ENCODE measurements around the gene EXOC7.
A peak's percentile ranks its signal among the peaks of the same experiment; 100 is the strongest.

The EXOC7 gene, protein sequence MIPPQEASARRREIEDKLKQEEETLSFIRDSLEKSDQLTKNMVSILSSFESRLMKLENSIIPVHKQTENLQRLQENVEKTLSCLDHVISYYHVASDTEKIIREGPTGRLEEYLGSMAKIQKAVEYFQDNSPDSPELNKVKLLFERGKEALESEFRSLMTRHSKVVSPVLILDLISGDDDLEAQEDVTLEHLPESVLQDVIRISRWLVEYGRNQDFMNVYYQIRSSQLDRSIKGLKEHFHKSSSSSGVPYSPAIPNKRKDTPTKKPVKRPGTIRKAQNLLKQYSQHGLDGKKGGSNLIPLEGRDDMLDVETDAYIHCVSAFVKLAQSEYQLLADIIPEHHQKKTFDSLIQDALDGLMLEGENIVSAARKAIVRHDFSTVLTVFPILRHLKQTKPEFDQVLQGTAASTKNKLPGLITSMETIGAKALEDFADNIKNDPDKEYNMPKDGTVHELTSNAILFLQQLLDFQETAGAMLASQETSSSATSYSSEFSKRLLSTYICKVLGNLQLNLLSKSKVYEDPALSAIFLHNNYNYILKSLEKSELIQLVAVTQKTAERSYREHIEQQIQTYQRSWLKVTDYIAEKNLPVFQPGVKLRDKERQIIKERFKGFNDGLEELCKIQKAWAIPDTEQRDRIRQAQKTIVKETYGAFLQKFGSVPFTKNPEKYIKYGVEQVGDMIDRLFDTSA

DNA sequence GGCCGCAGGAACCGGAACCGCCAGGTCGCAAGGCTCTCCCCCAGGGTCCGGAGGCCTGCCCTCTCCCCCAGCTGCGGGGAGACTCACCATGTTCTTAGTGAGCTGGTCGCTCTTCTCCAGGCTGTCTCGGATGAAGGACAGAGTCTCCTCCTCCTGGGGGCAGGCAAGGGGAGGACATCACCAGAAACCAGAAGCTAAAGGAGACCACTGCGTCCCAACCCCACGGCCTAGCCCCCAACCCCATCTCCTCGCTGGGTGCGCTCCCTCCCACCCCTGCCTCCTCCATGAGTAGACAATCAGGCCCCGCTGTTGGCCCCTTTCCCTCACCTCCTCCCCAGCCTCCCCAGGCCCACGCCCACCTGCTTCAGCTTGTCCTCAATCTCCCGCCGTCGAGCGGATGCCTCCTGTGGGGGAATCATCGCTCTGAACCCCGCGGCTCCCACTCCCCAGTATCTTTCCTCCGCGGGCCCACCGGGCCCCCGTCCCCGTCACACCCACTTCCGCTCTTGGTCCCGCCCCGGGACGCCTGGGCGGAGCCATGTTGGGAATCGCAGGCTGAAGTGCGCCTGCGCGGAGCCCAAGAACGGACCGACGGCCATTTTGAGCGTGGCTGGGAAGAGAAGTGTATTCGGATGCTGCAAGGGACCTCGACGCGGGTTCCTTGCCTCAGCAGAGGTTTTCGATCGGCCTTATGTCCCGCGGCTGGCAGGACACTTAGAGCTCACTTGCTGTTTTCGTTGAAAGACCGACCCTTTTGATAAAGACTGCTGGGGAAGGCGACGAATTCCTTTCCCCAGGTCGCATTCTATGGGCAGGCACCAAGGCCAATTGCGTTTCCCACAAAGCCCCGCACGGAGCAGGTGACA, at the start of gene EXOC7:
Gene EXOC7, minus strand, starts transcription at position 514 of the 866 bp plus-strand sequence. Its CDS starts 95 bp downstream, at position 419.
- H3K27me3 ChIP-seq (ENCODE audit: insufficient read depth, low read length) = no peaks in the 10 kb centered on the region
- H3K27ac ChIP-seq (ENCODE audit: low read depth, low read length) = no peak within 1 kb of the TSS; the same call in 1 of the 2 replicates
- peak within 1 kb of the TSS; percentile 94 for H2AFZ ChIP-seq (ENCODE audit: low read length, unreplicated experiment)
- H3K4me1 ChIP-seq (ENCODE audit: control insufficient read depth, insufficient read depth, low read length, unreplicated experiment) = no peaks in the 10 kb centered on the region
- H3K36me3 ChIP-seq (ENCODE audit: insufficient read depth, low read length) = peaks cover 11% of the 10 kb centered on the region; the same call in 1 of the 2 replicates
- H3K4me3 ChIP-seq (ENCODE audit: low read depth, low read length) = peak within 1 kb of the TSS; percentile 92
- peaks cover 17% of the 10 kb centered on the region for H3K79me2 ChIP-seq (ENCODE audit: control insufficient read depth, insufficient read depth, low read length, unreplicated experiment)

DNA sequence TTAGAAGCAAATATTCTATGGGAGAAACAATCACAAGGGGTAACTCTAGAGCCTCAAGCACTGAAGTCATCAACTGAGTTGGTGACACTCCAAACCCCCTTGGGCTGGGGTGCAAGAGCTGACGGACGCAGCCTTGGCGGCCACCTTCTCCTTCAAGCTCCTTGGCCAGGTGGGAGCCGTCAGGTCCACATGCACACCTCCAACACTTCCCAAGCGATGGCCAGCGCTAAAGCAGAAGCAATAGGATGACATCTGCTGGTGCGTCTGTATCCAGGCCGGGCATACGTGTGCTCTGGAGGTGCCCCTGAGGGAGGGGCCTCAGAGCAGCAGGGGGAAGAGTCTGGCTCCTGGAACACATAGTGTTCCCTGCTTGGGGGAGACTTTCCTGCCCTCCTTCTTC, 49.6 kb upstream of the EXOC7 start:
- Histone ChIP-seq H3K36me3 (ENCODE audit: insufficient read depth, low read length) (no peaks in the 10 kb centered on the region), H2AFZ (ENCODE audit: low read length, unreplicated experiment) (no peak overlapping the region)

DNA sequence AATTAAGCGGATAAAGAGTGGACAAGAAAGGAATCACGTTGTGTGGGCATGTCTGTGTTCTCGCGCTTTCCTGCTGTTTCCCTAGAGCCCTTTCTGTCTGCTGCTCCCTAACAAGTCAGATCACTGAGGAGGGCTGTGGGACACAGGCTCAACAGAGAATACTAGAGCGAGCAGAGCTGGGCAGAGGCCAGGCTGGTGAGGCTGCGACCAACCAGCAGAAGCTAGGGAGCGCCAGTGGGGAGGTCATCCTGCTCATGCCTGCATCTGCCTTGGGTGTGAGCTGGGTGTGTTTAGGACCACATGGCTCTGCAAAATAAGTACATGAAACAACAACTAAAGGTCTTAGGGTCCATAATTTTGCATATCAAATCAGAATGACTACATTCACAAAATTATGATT, 49.0 kb upstream of the EXOC7 start:
- Histone ChIP-seq H3K4me3 (ENCODE audit: low read depth, low read length) (no peak overlapping the region), H3K4me1 (ENCODE audit: control insufficient read depth, insufficient read depth, low read length, unreplicated experiment) (no peaks in the 10 kb centered on the region), H3K79me2 (ENCODE audit: control insufficient read depth, insufficient read depth, low read length, unreplicated experiment) (no peaks in the 10 kb centered on the region), H2AFZ (ENCODE audit: low read length, unreplicated experiment) (no peak overlapping the region), H3K36me3 (ENCODE audit: insufficient read depth, low read length) (no peaks in the 10 kb centered on the region), H3K27ac (ENCODE audit: low read depth, low read length) (no peak overlapping the region), H3K27me3 (ENCODE audit: insufficient read depth, low read length) (no peaks in the 10 kb centered on the region; the same call in 1 of the 2 replicates)

More for the DNA sequence above, 49.6 kb upstream of the EXOC7 start:
- no peak overlapping the region for H3K27ac ChIP-seq (ENCODE audit: low read depth, low read length)
- no peak overlapping the region for H3K4me3 ChIP-seq (ENCODE audit: low read depth, low read length)
- no peaks in the 10 kb centered on the region for H3K79me2 ChIP-seq (ENCODE audit: control insufficient read depth, insufficient read depth, low read length, unreplicated experiment)
- no peaks in the 10 kb centered on the region for H3K4me1 ChIP-seq (ENCODE audit: control insufficient read depth, insufficient read depth, low read length, unreplicated experiment)
- no peaks in the 10 kb centered on the region; the same call in 1 of the 2 replicates for H3K27me3 ChIP-seq (ENCODE audit: insufficient read depth, low read length)

DNA sequence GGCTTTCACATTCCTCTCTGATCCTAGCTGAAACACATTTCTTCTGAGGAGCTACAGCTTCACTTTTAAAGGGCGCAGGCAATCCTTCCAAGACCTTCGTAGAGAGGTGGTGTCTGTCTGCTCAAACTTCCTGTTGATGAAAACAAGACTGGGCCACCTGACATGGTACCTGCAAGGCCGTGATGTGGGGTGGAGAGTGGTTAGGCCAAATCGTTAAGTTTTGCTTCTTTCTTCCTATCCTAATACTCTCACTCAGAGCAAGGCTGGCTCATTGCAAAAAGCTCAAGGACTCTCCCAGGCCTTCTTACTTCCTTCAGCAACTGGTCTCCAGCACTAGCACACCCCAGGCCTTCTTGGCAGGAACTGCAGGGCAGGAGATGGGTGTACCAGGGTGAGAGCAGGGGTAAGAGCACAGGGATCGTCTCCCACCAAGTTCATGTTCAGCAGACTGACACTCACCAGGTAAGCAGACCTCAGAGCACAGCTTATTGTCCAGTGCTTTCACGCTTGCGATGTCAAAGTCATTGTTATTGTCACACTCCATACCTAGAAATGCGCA, 48.4 kb upstream of the EXOC7 start:
- no peak overlapping the region for H3K27ac ChIP-seq (ENCODE audit: low read depth, low read length)
- no peaks in the 10 kb centered on the region for H3K79me2 ChIP-seq (ENCODE audit: control insufficient read depth, insufficient read depth, low read length, unreplicated experiment)
- no peaks in the 10 kb centered on the region for H3K4me1 ChIP-seq (ENCODE audit: control insufficient read depth, insufficient read depth, low read length, unreplicated experiment)
- H2AFZ ChIP-seq (ENCODE audit: low read length, unreplicated experiment) = no peak overlapping the region
- no peaks in the 10 kb centered on the region for H3K36me3 ChIP-seq (ENCODE audit: insufficient read depth, low read length)
- no peaks in the 10 kb centered on the region; the same call in 1 of the 2 replicates for H3K27me3 ChIP-seq (ENCODE audit: insufficient read depth, low read length)
- no peak overlapping the region for H3K4me3 ChIP-seq (ENCODE audit: low read depth, low read length)

DNA sequence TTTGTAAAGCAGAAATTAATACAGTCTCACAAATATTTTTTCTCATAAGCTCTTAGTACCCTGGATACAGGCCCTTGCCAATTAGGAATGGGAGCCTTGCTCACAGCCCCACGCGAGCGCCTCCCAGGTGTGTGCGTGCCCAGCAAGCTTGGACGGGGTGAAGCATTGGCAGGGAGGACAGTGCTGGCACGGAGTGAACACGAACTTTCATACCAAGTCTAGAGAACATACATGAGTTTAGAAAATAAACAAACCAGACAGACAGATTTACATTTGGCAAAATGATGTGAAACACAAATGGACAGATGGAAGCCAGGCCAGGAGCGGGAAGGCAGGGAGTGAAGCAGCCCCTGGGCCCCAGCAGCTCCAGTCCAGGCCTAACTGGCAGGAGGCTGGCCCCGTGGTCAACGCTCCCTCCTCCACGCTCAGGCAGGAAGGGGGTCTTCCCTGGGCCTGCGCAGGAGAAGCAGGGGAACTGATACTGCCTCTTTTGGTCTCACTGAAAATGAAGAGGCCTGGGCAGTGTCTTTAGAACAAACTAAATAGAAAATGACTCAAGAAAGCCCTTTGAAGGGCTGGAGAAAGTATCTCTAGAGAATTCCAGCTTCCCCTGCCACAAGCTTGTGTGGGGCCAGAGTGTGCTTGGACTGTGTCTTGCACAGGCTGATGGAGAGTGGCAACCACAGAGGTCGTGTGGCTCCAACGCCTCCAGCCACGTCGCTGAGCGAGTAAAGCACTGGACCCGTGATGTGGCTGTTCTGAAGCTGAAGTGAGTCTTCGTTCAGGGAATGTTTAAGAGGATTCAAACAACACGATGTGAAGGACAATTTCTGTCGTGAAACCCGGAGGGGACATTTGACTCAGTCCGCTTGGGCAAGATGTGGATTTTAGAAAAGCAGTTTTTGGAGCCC, 47.4 kb upstream of the EXOC7 start:
- no peaks in the 10 kb centered on the region for H3K36me3 ChIP-seq (ENCODE audit: insufficient read depth, low read length)
- H3K4me3 ChIP-seq (ENCODE audit: low read depth, low read length) = no peak overlapping the region
- H3K27me3 ChIP-seq (ENCODE audit: insufficient read depth, low read length) = no peaks in the 10 kb centered on the region; the same call in 1 of the 2 replicates
- no peaks in the 10 kb centered on the region for H3K4me1 ChIP-seq (ENCODE audit: control insufficient read depth, insufficient read depth, low read length, unreplicated experiment)
- no peak overlapping the region for H3K27ac ChIP-seq (ENCODE audit: low read depth, low read length)
- no peaks in the 10 kb centered on the region for H3K79me2 ChIP-seq (ENCODE audit: control insufficient read depth, insufficient read depth, low read length, unreplicated experiment)
- H2AFZ ChIP-seq (ENCODE audit: low read length, unreplicated experiment) = no peak overlapping the region

DNA sequence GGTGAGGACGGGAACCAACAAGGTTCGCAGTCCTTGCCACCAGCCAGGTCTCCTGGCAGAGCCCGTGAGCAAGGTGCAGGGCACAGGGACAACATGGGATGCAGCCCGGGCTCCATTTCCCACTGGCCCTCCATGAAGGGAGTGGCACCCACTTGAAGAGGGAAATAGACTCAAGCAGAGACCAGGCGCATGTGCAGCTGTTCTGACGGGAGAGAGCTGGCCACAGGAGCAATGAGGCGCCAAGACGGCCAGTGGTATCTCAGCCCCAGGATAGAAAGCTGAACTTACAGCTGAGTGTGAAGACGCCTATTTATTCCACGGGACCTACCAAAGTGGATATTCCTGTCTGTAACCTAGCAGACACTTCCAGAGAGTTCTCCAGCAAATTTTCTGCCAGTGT, 45.6 kb upstream of the EXOC7 start:
- Histone ChIP-seq H3K4me3 (ENCODE audit: low read depth, low read length) (no peak overlapping the region), H3K4me1 (ENCODE audit: control insufficient read depth, insufficient read depth, low read length, unreplicated experiment) (no peaks in the 10 kb centered on the region), H3K27me3 (ENCODE audit: insufficient read depth, low read length) (no peaks in the 10 kb centered on the region), H3K79me2 (ENCODE audit: control insufficient read depth, insufficient read depth, low read length, unreplicated experiment) (no peaks in the 10 kb centered on the region), H3K36me3 (ENCODE audit: insufficient read depth, low read length) (no peaks in the 10 kb centered on the region), H2AFZ (ENCODE audit: low read length, unreplicated experiment) (no peak overlapping the region), H3K27ac (ENCODE audit: low read depth, low read length) (no peak overlapping the region)

DNA sequence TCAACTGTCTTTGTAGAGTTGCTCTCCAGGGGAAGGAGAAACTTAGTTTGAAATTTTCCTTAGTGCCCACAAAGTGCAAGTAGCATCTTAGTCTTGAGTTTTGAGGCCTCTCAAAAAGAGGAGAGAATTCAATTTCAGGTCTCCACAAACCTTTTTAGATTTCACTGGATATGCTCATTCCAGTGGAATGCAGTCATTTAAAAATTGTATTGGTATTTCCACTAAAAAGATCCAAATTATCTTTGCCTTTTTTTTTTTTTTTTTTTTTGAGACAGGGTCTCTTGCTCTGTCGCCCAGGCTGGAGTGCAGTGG, 44.4 kb upstream of the EXOC7 start:
- H3K36me3 ChIP-seq (ENCODE audit: insufficient read depth, low read length) = no peaks in the 10 kb centered on the region
- H2AFZ ChIP-seq (ENCODE audit: low read length, unreplicated experiment) = peak overlapping the region; percentile 20
- no peak overlapping the region for H3K27ac ChIP-seq (ENCODE audit: low read depth, low read length)
- H3K4me1 ChIP-seq (ENCODE audit: control insufficient read depth, insufficient read depth, low read length, unreplicated experiment) = no peaks in the 10 kb centered on the region
- H3K4me3 ChIP-seq (ENCODE audit: low read depth, low read length) = no peak overlapping the region
- H3K27me3 ChIP-seq (ENCODE audit: insufficient read depth, low read length) = peaks cover 4% of the 10 kb centered on the region; the same call in 1 of the 2 replicates
- no peaks in the 10 kb centered on the region for H3K79me2 ChIP-seq (ENCODE audit: control insufficient read depth, insufficient read depth, low read length, unreplicated experiment)

DNA sequence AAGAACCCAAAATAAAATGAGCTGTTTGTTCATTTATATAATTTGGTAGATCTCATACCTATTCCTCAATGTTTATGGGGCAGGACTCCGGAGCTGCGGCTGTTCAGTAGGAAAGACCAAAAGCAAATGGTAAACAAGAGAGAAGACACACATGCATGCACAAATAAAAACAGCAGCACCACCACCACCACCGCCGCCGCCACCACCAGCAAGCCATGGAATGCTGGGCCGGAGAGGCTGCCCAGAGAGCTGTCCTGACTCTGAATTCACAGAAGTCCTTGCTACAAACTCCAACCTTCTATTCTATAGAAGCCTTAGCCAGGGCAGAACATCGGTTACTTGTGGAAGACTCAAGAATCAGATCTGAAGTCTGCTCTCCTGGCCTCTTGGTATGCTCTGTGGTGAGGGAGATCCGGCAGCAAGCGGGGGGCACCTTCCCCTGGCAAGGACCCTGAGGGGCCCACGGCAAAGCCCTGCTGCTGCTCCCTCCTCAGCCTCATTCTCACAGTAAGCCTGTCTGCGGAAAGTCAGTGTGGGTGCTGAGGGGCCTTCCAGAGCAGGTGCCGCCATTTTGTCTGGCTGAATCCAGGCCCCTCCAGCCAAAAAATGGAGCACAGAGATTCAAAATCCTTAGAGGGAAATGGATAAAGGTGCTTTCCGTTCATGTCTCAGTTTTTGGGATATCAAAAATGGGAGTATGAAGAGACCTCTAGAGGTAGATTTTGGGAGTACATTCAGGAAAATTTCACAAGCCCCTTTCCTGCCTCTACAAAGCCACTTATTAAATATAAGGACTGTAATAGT, 43.8 kb upstream of the EXOC7 start:
- H2AFZ ChIP-seq (ENCODE audit: low read length, unreplicated experiment) = peak overlapping the region; percentile 20
- no peaks in the 10 kb centered on the region for H3K36me3 ChIP-seq (ENCODE audit: insufficient read depth, low read length)
- H3K27ac ChIP-seq (ENCODE audit: low read depth, low read length) = no peak overlapping the region
- H3K79me2 ChIP-seq (ENCODE audit: control insufficient read depth, insufficient read depth, low read length, unreplicated experiment) = no peaks in the 10 kb centered on the region
- no peaks in the 10 kb centered on the region for H3K4me1 ChIP-seq (ENCODE audit: control insufficient read depth, insufficient read depth, low read length, unreplicated experiment)
- peaks cover 7% of the 10 kb centered on the region for H3K27me3 ChIP-seq (ENCODE audit: insufficient read depth, low read length)
- H3K4me3 ChIP-seq (ENCODE audit: low read depth, low read length) = no peak overlapping the region
